KMS-11 (cell line): ENCODE measurements around the gene COA1.

ENCODE experiments used
- H2AFZ ChIP-seq: fragments of 200-600 bp; sonication (generic); 2 replicates; pipeline ENCODE4 v1.6.1; 2016; ENCODE audit warnings: antibody characterized with exemption, mixed run types, low read depth
- H3K27ac ChIP-seq: fragments of 200-600 bp; sonication (generic); 2 replicates; pipeline ENCODE4 v1.6.1; 2016; ENCODE audit warnings: mild to moderate bottlenecking, mixed run types
- H3K27me3 ChIP-seq: fragments of 200-600 bp; sonication (generic); 2 replicates; pipeline ENCODE4 v1.6.1; 2017; ENCODE audit warnings: mild to moderate bottlenecking, low read depth, mixed run types, moderate library complexity; ENCODE audit not compliant: insufficient read depth
- H3K36me3 ChIP-seq: fragments of 200-600 bp; sonication (generic); 2 replicates; pipeline ENCODE4 v1.6.1; 2017; ENCODE audit warnings: mild to moderate bottlenecking, mixed run types; ENCODE audit not compliant: insufficient read depth
- H3K4me1 ChIP-seq: fragments of 200-600 bp; sonication (generic); 2 replicates; pipeline ENCODE4 v1.6.1; 2016; ENCODE audit warnings: mild to moderate bottlenecking, low read depth, mixed run types; ENCODE audit not compliant: poor library complexity, severe bottlenecking
- H3K4me2 ChIP-seq: fragments of 200-600 bp; sonication (generic); 2 replicates; pipeline ENCODE4 v1.7.0; 2016; ENCODE audit warnings: mild to moderate bottlenecking, mixed run types
- H3K4me3 ChIP-seq: fragments of 200-600 bp; sonication (generic); IDR thresholded peaks from 2 replicates; pipeline ENCODE4 v1.6.1; 2017; ENCODE audit warnings: low read depth, low read length, mixed read lengths; ENCODE audit not compliant: insufficient read depth
- H3K79me2 ChIP-seq: fragments of 200-600 bp; sonication (generic); 2 replicates; pipeline ENCODE4 v1.6.1; 2016; ENCODE audit warnings: low read depth, mixed run types; ENCODE audit not compliant: insufficient read depth
- H3K9ac ChIP-seq: fragments of 200-600 bp; sonication (generic); 2 replicates; pipeline ENCODE4 v1.6.1; 2016; ENCODE audit warnings: mild to moderate bottlenecking, mixed run types
- H4K20me1 ChIP-seq: fragments of 200-600 bp; sonication (generic); 2 replicates; pipeline ENCODE4 v1.6.1; 2016; ENCODE audit warnings: mild to moderate bottlenecking, mixed run types; ENCODE audit not compliant: insufficient read depth
- TF ChIP-seq, protein P1 (sequence below): fragments of 200-600 bp; sonication (generic); conservative IDR thresholded peaks from 2 replicates; pipeline ENCODE4 v1.6.1; 2017; ENCODE audit warnings: low read depth, mild to moderate bottlenecking, antibody characterized with exemption, low read length, moderate library complexity, mixed read lengths

COA1 gene

DNA sequence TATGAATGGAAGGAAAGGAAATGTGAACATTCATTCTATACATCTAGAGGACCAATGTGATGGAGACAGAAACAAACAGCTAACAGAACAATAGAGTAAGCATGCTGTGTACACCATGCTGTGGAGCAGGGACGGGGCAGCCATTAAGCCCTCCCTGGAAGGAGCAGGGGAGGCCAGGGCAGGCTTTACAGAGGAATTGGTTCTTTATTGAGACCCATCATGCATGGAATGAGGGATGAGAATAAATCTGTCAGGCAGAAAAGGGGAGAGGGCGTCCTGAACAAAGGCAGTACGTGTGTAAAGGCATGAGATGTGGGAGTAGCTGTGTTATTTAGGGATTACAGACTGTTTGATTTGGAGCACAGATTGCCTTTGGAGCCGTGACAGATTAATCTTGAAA, 111.2 kb downstream of the COA1 start:
- H4K20me1 ChIP-seq: peaks cover 11% of the 10 kb centered on the region
- TF ChIP-seq, protein P1, sequence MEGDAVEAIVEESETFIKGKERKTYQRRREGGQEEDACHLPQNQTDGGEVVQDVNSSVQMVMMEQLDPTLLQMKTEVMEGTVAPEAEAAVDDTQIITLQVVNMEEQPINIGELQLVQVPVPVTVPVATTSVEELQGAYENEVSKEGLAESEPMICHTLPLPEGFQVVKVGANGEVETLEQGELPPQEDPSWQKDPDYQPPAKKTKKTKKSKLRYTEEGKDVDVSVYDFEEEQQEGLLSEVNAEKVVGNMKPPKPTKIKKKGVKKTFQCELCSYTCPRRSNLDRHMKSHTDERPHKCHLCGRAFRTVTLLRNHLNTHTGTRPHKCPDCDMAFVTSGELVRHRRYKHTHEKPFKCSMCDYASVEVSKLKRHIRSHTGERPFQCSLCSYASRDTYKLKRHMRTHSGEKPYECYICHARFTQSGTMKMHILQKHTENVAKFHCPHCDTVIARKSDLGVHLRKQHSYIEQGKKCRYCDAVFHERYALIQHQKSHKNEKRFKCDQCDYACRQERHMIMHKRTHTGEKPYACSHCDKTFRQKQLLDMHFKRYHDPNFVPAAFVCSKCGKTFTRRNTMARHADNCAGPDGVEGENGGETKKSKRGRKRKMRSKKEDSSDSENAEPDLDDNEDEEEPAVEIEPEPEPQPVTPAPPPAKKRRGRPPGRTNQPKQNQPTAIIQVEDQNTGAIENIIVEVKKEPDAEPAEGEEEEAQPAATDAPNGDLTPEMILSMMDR: no peak
- H3K4me1 ChIP-seq: peaks cover 21% of the 10 kb centered on the region
- no peak overlapping the region for H3K9ac ChIP-seq
- H3K27ac ChIP-seq: no peak overlapping the region
- H3K36me3 ChIP-seq: no peaks in the 10 kb centered on the region; the same call in 1 of the 2 replicates
- H3K27me3 ChIP-seq: no peaks in the 10 kb centered on the region
- peaks cover 72% of the 10 kb centered on the region; the same call in 1 of the 2 replicates for H3K79me2 ChIP-seq
- no peak overlapping the region for H3K4me2 ChIP-seq
- no peak overlapping the region for H3K4me3 ChIP-seq
- H2AFZ ChIP-seq: no peak overlapping the region

DNA sequence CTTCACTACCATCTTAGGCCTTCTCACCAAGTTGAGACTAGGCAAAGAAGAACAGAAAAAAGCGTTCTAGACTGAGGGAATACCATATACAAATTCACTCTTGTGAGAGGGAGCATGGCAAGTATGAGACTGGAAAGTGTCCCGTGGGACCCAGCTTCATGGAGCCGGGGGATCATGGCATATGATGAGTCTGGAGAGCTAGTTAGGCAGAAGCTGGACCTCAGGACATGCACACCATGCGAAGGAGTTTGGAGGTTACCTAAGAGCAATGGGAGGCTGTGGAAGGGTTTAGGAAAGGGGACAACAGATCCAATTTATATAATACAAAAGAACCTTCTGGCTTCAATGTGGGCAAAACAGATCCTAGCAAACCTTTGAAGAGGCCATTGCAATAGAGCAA, 112.3 kb downstream of the COA1 start:
- Histone ChIP-seq H2AFZ (no peak overlapping the region), H3K4me2 (no peak overlapping the region), H3K79me2 (peaks cover 79% of the 10 kb centered on the region; the same call in 1 of the 2 replicates), H3K27me3 (no peaks in the 10 kb centered on the region), H3K4me3 (no peak overlapping the region), H3K36me3 (peaks cover 1% of the 10 kb centered on the region; the same call in 1 of the 2 replicates), H3K4me1 (peaks cover 21% of the 10 kb centered on the region), H3K27ac (no peak overlapping the region), H4K20me1 (peaks cover 16% of the 10 kb centered on the region), H3K9ac (no peak overlapping the region)
- TF ChIP-seq, protein P1: no peak

DNA sequence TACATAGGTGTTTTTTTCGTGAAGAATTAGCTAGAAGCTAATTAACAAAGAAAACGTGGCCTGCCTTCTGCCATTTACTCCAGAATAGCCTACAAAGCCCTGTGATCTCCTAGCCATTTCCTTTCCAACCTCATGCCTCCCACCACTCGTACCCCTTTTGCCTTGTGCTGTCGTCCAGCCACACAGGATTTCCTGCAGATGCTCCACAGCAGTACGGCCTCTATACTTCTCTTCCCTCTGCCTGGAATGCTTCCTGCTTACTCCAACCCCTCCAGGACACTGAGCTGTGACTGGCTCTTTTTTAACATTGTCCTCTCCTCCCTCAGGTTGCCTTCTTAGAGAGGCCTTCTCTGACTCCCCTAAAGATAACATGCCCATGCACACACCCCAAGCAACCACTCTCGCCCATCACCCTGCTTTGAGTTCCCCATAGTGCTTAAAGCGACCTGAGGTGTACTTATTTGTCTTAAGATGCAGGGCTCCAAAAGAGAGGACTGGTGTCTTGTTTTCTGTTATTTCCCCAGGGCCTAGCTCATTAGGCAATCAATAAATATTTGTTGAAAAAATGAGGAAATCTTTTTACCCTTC, 113.7 kb downstream of the COA1 start:
- no peak overlapping the region for H3K4me3 ChIP-seq
- peaks cover 27% of the 10 kb centered on the region for H3K4me1 ChIP-seq
- no peak overlapping the region for H3K4me2 ChIP-seq
- TF ChIP-seq, protein P1: no peak
- H2AFZ ChIP-seq: no peak overlapping the region
- H4K20me1 ChIP-seq: peaks cover 22% of the 10 kb centered on the region
- H3K36me3 ChIP-seq: peaks cover 10% of the 10 kb centered on the region; the same call in 1 of the 2 replicates
- H3K27me3 ChIP-seq: no peaks in the 10 kb centered on the region
- no peak overlapping the region for H3K27ac ChIP-seq
- H3K79me2 ChIP-seq: peaks cover 84% of the 10 kb centered on the region; the same call in 1 of the 2 replicates
- no peak overlapping the region for H3K9ac ChIP-seq

DNA sequence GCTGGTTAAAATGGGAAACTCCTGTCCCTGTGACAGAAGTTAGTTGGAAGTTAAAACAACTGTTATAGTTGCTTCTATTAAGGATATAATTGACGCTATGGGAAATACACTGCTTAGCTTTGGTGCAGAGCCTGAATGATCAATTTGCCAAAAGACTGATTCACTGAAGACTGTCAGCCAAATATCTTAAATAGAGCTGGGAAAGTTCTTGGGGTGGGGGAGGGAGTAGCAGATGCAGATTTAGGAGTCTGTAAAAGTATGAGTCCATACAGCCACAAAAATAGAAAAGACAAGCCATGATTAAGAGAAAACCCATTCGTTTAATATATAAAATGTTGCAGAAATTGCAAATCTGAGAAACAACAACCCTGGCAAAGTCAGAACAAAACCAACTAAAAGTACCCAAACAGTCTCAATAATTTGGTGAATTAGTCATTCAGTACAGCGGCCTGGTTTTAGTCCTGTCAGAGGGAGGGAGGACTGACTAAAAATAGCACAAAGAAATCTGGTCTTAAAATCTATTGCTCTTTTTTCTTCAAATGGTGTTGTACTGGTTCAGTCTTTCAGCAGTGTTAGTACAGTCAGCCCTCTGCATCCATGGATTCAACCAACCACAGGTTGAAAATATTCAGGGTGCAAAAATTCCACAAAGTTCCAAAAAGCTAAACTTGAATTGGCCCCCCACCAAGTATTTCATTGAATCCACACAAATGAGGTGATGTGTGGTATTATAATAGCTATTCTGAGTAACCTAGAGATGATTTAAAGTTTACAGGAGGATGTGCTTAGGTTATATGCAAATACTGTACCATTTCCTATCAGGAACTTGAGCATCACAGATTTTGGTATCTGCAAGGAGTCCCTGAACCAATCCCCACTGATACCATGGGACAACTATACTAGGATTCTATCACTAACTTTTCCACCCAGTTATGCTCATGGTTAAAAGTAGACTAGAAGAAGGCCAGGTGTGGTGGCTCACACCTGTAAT, 116.4 kb downstream of the COA1 start:
- H3K9ac ChIP-seq: no peak overlapping the region
- H3K4me1 ChIP-seq: peaks cover 48% of the 10 kb centered on the region
- no peak overlapping the region for H3K27ac ChIP-seq
- peak overlapping the region; percentile 23; the same call in 1 of the 2 replicates for H3K4me2 ChIP-seq
- peaks cover 91% of the 10 kb centered on the region for H3K79me2 ChIP-seq
- no peak overlapping the region for H2AFZ ChIP-seq
- no peak overlapping the region for H3K4me3 ChIP-seq
- peaks cover 34% of the 10 kb centered on the region for H4K20me1 ChIP-seq
- no peaks in the 10 kb centered on the region for H3K27me3 ChIP-seq
- TF ChIP-seq, protein P1: no peak
- H3K36me3 ChIP-seq: peaks cover 10% of the 10 kb centered on the region; the same call in 1 of the 2 replicates
